ENCODE results near the gene FAM110C.
"Not testable (repeated sequence)": the region's sequence is repeated elsewhere in the genome, so short reads cannot be mapped to it uniquely, and the experiment has no call there.

FAM110C gene

GRCh38 chr2:42788-43187 lies 3.5 kb downstream of the FAM110C start:
- DNase-seq: no peak

GRCh38 chr2:40465-40864 lies 5.8 kb downstream of the FAM110C start:
- no peak for DNase-seq

GRCh38 chr2:38155-38554 lies 8.2 kb downstream of the FAM110C start:
- no peak for DNase-seq

- no peak for DNase-seq
Observed at GRCh38 chr2:36318-36717, 10.0 kb downstream of the FAM110C start.

- DNase-seq: no peak
Observed at GRCh38 chr2:35852-36251, 10.5 kb downstream of the FAM110C start.

GRCh38 chr2:33620-34019 lies 12.7 kb downstream of the FAM110C start:
- no peak for DNase-seq

- no peak for DNase-seq
Observed at GRCh38 chr2:32068-32467, 14.2 kb downstream of the FAM110C start.

GRCh38 chr2:29253-29652 lies 17.1 kb downstream of the FAM110C start:
- DNase-seq: no peak

GRCh38 chr2:28406-28975 lies 17.8 kb downstream of the FAM110C start:
- peak in 1 of 2 experiments; percentile 15 for DNase-seq

- no peak for DNase-seq
Observed at GRCh38 chr2:26891-27290, 19.4 kb downstream of the FAM110C start.

GRCh38 chr2:25543-25942 lies 20.8 kb downstream of the FAM110C start:
- no peak for DNase-seq

- DNase-seq: not testable (repeated sequence)
Observed at GRCh38 chr2:24591-24990, 21.7 kb downstream of the FAM110C start.

- DNase-seq: no peak
Observed at GRCh38 chr2:24107-24506, 22.2 kb downstream of the FAM110C start.

GRCh38 chr2:23283-23682 lies 23.0 kb downstream of the FAM110C start:
- DNase-seq: no peak

- DNase-seq: not testable (repeated sequence)
Observed at GRCh38 chr2:22244-22643, 24.1 kb downstream of the FAM110C start.

GRCh38 chr2:20259-20658 lies 26.0 kb downstream of the FAM110C start:
- not testable (repeated sequence) for DNase-seq

- no peak for DNase-seq
Observed at GRCh38 chr2:19505-19904, 26.8 kb downstream of the FAM110C start.

- DNase-seq: peak in 1 of 2 experiments; percentile 28
Observed at GRCh38 chr2:18402-19271, 27.7 kb downstream of the FAM110C start.

- not testable (repeated sequence) for DNase-seq
Observed at GRCh38 chr2:15916-16315, 30.4 kb downstream of the FAM110C start.

- DNase-seq: peak in 1 of 2 experiments; percentile 23
Observed at GRCh38 chr2:11248-11941, 34.9 kb downstream of the FAM110C start.

GRCh38 chr2:10222-10875 lies 36.0 kb downstream of the FAM110C start:
- DNase-seq: no peak
